Keratinocyte (primary cell): ENCODE measurements around the gene PLCL2.

ENCODE experiments used
- CTCF ChIP-seq, 3 experiments: IDR thresholded peaks in 1 of 3; conservative IDR thresholded peaks in 1 of 3; optimal IDR thresholded peaks in 1 of 3; 2 replicates in 2 of 3; 3 replicates in 1 of 3; pipeline versions ENCODE3 to v1.5.1; 2011; ENCODE audit warnings: low read length in 3 of 3, mild to moderate bottlenecking in 3 of 3, moderate library complexity in 2 of 3, control low read depth in 1 of 3, inconsistent platforms in 1 of 3; ENCODE audit not compliant: insufficient read depth in 2 of 3; ENCODE audit errors: extremely low read depth in 1 of 3
- EZH2 ChIP-seq: IDR thresholded peaks from one replicate; pipeline ENCODE4 v1.6.1; 2012; ENCODE audit warnings: inconsistent platforms, mild to moderate bottlenecking, low read length, moderate library complexity

DNA sequence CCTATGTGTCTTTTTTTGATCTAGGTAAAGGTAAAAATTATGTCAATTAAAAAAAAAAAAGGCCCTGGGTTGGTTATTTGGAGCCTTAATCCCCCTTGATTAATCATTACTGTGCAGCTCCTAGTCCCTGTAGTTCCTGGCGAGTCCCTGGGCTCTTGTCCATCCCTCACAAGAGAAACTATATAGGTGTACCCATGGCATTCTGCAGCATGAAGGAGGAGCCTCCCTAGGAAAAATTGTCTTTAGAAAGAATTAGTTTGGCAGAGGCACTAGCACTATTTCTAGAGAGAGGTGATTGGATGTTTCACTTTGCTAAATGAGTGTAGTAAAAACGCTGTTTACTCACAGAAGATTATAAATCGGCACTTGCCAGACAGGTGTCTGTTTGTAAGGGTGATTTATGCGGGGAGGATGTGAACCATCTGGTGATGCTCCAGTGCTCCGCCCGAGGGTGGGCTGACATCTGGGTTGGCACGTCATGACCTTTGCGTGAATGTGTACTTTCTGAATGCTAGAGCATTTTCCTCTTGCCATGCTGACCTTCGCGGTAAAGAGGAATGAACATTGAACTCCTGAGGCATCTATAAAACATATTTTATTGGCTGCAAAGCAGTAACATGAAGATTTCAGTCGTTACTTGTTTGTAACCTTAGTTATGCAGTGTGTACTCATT is 12.6 kb downstream of the PLCL2 start:
- TF ChIP-seq CTCF (optimal IDR thresholded peaks at IDR 0.05 in 1 of 3, IDR thresholded peaks at IDR 0.05 in 1 of 3, conservative IDR thresholded peaks at IDR 0.05 in 1 of 3; ENCODE audit: extremely low read depth in 1 of 3, insufficient read depth in 2 of 3, low read length in 3 of 3) (no peak), EZH2 (no peak)
